Cardiac fibroblast (primary cell): ENCODE measurements around the gene SLC4A7.
"Not testable (repeated sequence)": the region's sequence is repeated elsewhere in the genome, so short reads cannot be mapped to it uniquely, and the experiment has no call there.

Experiments
- DNase-seq, 2 donors: peaks; one replicate each; pipeline versions ENCODE4 v3.0.0 to v3.0.0-alpha.2; 2010; ENCODE audit warnings: low read depth in 2 of 2
- H3K4me3 ChIP-seq, 2 donors: replicated peaks in 1 of 2; 1 replicate in 1 of 2; 2 replicates in 1 of 2; pipeline ENCODE4 v1.5.1; 2011; ENCODE audit warnings: low read depth in 2 of 2, low read length in 2 of 2, mild to moderate bottlenecking in 2 of 2, moderate library complexity in 1 of 2
- TF ChIP-seq, protein P1 (sequence below): IDR thresholded peaks from one replicate; pipeline ENCODE4 v1.5.1; 2011; ENCODE audit warnings: low read depth, mild to moderate bottlenecking, low read length, inconsistent platforms

SLC4A7 gene

DNA sequence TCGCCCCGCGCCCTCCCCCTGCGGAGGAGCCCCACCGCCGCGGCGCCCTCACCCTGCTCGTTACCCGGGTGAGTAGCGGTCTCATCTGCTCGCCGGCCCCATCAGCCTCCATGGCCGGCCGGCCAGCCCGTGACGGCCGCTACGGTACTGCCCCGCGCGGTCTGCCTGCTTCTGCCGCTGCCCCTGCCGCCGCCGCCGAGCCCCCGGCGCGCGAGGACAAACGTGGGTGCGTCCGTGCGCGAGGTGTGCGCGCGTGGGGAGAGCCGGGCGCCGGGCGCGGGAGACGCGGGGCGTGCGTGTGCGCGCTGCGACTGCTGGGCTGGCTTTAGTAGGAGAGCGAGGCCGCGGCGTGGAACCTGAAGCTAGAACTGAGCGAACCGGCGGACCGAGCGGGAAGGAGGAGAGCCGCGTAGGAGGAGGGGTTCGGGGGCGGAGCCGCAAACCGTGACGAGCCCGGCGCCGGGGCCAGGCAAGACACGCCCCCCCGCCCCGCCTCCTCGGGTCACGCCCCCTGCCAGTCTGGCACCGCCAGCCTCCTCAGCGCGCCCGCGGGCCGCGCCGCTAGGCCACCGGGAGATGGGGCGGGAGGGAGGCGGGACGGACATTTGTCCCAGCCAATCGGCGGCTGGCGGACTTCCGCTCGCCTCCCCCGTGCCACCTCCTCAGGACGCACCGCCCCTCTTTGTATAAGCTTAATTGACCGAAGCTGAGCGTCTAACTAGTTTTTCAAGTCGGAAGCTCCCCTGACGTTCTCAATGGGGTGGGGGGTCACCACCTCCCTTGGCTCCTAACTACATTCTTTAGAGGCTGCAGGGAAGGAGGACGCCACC lies at the start of gene SLC4A7:
Gene SLC4A7, minus strand, starts transcription at position 370 of the 830 bp plus-strand sequence. Its CDS starts 258 bp downstream, at position 112.
- TF ChIP-seq, protein P1, sequence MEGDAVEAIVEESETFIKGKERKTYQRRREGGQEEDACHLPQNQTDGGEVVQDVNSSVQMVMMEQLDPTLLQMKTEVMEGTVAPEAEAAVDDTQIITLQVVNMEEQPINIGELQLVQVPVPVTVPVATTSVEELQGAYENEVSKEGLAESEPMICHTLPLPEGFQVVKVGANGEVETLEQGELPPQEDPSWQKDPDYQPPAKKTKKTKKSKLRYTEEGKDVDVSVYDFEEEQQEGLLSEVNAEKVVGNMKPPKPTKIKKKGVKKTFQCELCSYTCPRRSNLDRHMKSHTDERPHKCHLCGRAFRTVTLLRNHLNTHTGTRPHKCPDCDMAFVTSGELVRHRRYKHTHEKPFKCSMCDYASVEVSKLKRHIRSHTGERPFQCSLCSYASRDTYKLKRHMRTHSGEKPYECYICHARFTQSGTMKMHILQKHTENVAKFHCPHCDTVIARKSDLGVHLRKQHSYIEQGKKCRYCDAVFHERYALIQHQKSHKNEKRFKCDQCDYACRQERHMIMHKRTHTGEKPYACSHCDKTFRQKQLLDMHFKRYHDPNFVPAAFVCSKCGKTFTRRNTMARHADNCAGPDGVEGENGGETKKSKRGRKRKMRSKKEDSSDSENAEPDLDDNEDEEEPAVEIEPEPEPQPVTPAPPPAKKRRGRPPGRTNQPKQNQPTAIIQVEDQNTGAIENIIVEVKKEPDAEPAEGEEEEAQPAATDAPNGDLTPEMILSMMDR, result no peak
- H3K4me3 ChIP-seq, result peak within 1 kb of the TSS; percentile 89 to 92
- peak; percentile 96 to 99 for DNase-seq

DNA sequence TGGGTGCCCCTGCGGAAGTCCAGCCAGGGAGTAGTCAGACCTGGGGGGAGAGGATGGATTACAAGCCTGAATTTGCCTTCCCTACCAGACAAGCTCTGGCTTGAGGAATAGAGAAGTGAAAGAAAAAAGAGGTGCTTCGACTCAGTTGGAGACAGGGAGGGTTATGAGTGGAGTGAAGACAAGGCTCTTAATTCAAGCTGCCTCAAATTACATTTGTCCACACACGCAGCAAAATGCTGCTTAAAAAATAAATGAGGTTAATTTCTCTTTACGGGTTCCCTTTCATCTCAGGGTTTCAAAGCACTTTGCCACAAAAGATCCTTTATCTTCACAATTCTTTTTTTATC lies 49.0 kb upstream of the SLC4A7 start:
- no peak overlapping the region for H3K4me3 ChIP-seq
- peak; percentile 18 to 32 for DNase-seq
- TF ChIP-seq, protein P1, result no peak

DNA sequence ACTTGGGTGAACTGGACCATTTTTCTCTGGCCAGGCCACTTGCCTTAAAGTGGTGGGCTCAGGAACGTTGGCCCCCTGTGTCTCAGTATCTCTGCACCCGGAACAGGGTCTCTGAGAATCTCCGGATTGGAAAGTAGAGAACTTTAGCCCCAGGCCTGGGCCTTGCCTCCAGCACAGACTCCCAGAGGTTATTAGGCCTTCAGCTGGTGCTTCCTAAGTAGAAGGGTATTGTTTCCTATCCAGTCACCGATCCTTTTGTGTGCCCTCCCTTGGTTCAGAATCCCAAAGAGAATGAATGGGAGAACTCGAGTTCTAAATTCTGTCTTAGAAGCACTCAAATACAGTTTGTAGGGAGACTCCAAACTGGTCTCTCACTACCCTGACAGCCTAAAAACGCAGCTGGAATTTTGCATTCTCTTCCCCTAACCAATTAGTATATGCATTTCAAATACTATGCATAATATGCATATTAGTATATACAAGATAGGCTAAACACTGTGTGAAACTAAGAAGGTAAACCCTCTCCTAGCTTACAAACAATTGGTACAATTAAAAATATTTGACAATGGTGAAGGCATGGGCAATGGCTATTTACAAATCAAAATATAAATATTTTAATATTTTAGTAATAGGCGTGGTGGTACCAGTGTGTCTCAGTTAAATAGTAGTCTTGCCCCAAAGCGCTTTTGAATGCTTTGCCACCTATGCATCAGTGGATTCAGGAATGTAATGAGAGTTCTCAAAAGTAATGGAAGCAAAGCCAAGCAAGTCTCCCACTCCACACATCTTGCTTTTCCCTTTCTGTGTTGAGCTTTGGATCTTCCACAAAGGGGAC lies 48.5 kb upstream of the SLC4A7 start:
- no peak for DNase-seq
- no peak overlapping the region for H3K4me3 ChIP-seq
- TF ChIP-seq, protein P1, result no peak

DNA sequence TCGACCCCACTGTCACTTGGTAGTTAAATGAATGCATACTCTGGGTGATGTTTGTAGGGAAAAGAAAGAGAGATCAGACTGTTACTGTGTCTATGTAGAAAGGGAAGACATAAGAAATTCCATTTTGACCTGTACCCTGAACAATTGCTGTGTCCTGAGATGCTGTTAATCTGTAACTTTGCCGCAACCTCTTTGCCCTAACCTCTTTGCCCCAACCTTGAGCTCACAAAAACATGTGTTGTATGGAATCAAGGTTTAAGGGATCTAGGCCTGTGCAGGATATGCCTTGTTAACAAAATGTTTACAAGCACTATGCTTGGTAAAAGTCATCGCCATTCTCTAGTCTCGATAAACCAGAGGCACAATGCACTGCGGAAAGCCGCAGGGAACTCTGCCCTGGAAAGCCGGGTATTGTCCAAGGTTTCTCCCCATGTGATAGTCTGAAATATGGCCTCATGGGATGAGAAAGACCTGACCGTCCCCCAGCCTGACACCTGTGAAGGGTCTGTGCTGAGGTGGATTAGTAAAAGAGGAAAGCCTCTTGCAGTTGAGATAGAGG lies 47.1 kb upstream of the SLC4A7 start:
- not testable (repeated sequence) for H3K4me3 ChIP-seq, DNase-seq

DNA sequence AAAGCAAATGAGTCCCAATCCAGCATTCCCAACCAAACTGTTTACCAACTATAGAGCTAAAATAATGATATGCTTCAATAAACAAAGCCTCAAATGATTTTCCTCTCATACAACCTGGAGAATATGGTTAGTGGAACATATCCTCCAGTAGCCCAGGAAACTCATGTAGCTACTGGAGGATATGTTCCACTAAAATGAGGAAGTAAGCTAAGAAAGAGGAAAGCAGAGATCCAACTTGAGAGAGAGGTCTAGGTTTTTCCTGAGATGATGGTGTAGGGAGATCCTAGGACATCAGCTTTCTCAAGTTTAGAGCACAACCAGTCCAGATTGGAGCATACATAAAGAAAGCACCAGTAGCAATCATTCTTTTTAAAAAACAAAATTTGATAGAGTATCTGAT lies 44.6 kb upstream of the SLC4A7 start:
- TF ChIP-seq, protein P1, result no peak
- H3K4me3 ChIP-seq, result no peak overlapping the region
- no peak for DNase-seq

DNA sequence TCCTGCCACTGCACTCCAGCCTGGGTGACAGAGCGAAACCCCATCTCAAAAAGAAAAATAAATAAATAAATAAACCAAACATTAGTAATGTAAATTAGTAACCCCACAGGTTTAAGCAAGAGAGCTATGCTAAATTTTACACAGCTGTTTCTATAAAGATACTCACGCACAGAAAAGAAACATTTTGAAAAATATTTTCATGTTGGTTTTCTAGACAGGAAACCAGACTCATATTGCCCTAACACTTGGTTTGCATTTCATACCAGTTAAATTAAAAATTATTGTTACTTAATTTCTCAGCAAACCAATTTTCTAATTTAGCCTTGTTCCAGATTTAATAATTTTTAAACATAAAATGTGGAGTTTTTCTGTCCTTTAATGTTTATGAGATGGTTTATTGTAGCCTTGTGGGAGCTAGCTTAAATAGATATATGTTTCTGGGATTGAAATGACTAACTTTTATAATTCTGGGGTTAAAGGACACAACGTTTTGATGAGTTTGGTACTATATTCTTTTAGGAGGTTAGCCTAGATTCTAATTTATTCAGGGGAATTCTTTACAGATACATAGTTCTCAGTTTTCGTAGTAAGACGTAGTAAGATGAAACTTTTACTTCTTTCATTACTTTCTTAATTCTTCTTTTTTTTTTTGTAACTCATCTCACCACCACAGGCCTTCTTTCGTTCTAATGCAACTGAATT lies 42.6 kb upstream of the SLC4A7 start:
- DNase-seq, result no peak
- TF ChIP-seq, protein P1, result no peak
- H3K4me3 ChIP-seq, result no peak overlapping the region
